MM.1S (cell line): ENCODE measurements around the gene REG3A.

Source experiments
- DNase-seq: peaks from one replicate; pipeline ENCODE4 v3.0.0-alpha.2; 2015
- H2AFZ ChIP-seq: fragments of 300-600 bp; sonication (generic); 2 replicates; pipeline ENCODE4 v1.6.0; 2016; ENCODE audit warnings: antibody characterized with exemption, low read length
- H3F3A ChIP-seq: fragments of 300-600 bp; sonication (generic); 2 replicates; pipeline ENCODE4 v1.6.1; 2016; ENCODE audit warnings: mild to moderate bottlenecking, antibody characterized with exemption, low read length, moderate library complexity, mixed read lengths; ENCODE audit not compliant: insufficient read depth
- H3K27ac ChIP-seq: fragments of 300-600 bp; sonication (generic); 2 replicates; pipeline ENCODE4 v1.5.1; 2016; ENCODE audit warnings: mild to moderate bottlenecking, low read length
- H3K27me3 ChIP-seq: fragments of 300-600 bp; sonication (generic); replicated peaks from 2 replicates; pipeline ENCODE4 v1.6.0; 2016; ENCODE audit warnings: low read length; ENCODE audit not compliant: insufficient read depth
- H3K36me3 ChIP-seq: fragments of 300-600 bp; sonication (generic); replicated peaks from 2 replicates; pipeline ENCODE4 v1.6.1; 2016; ENCODE audit warnings: mild to moderate bottlenecking, low read length, mixed read lengths; ENCODE audit not compliant: insufficient read depth
- H3K4me1 ChIP-seq: fragments of 300-600 bp; sonication (generic); 2 replicates; pipeline ENCODE4 v1.6.1; 2016; ENCODE audit warnings: low read length, mixed read lengths
- H3K4me2 ChIP-seq: fragments of 300-600 bp; sonication (generic); 2 replicates; pipeline ENCODE4 v1.6.0; 2016; ENCODE audit warnings: low read depth, low read length
- H3K4me3 ChIP-seq: fragments of 300-600 bp; sonication (generic); 2 replicates; pipeline ENCODE4 v1.5.1; 2016; ENCODE audit warnings: low read length, mixed read lengths
- H3K79me2 ChIP-seq: fragments of 300-600 bp; sonication (generic); 2 replicates; pipeline ENCODE4 v1.6.1; 2016; ENCODE audit warnings: mixed run types, low read length, mixed read lengths
- H3K9ac ChIP-seq: fragments of 300-600 bp; sonication (generic); 2 replicates; pipeline ENCODE4 v1.6.1; 2016; ENCODE audit warnings: low read length, mixed read lengths
- H3K9me2 ChIP-seq: fragments of 300-600 bp; sonication (generic); replicated peaks from 2 replicates; pipeline ENCODE4 v1.6.1; 2016; ENCODE audit warnings: mild to moderate bottlenecking, low read length, mixed read lengths; ENCODE audit not compliant: insufficient read depth
- H3K9me3 ChIP-seq: fragments of 300-600 bp; sonication (generic); replicated peaks from 2 replicates; pipeline ENCODE4 v1.6.1; 2016; ENCODE audit warnings: mild to moderate bottlenecking, low read length, mixed read lengths; ENCODE audit not compliant: insufficient read depth
- H4K20me1 ChIP-seq: fragments of 300-600 bp; sonication (generic); 2 replicates; pipeline ENCODE4 v1.6.1; 2016; ENCODE audit warnings: mild to moderate bottlenecking, low read length, moderate library complexity, mixed read lengths; ENCODE audit not compliant: insufficient read depth
- CTCF ChIP-seq: fragments of 300-600 bp; sonication (generic); IDR thresholded peaks from 2 replicates; pipeline ENCODE4 v1.5.1; 2016; ENCODE audit warnings: antibody characterized with exemption, low read length, mixed read lengths
- EZH2 ChIP-seq: fragments of 300-600 bp; sonication (generic); optimal IDR thresholded peaks from 2 replicates; pipeline ENCODE3; 2017; ENCODE audit warnings: low read depth, mild to moderate bottlenecking, antibody characterized with exemption, low read length, mixed read lengths
- EZH2phosphoT487 ChIP-seq: fragments of 300-600 bp; sonication (generic); IDR thresholded peaks from 2 replicates; pipeline ENCODE4 v1.6.1; 2018; ENCODE audit warnings: antibody characterized with exemption, low read length

The REG3A gene

GRCh38 chr2:79138385-79138784 is 21.2 kb downstream of the REG3A start:
- H3K4me1 ChIP-seq = no peaks in the 10 kb centered on the region
- no peaks in the 10 kb centered on the region for H3K27me3 ChIP-seq
- no peaks in the 10 kb centered on the region for H4K20me1 ChIP-seq
- H3K9ac ChIP-seq = no peak overlapping the region
- no peaks in the 10 kb centered on the region for H3K9me3 ChIP-seq
- no peak overlapping the region for H3K27ac ChIP-seq
- H3K9me2 ChIP-seq = no peaks in the 10 kb centered on the region
- no peak for DNase-seq
- TF ChIP-seq CTCF (no peak), EZH2 (no peak), EZH2phosphoT487 (no peak)
- H3K36me3 ChIP-seq = no peaks in the 10 kb centered on the region
- H3F3A ChIP-seq = no peaks in the 10 kb centered on the region
- H3K79me2 ChIP-seq = no peaks in the 10 kb centered on the region
- H3K4me2 ChIP-seq = no peak overlapping the region
- H2AFZ ChIP-seq = no peak overlapping the region
- no peak overlapping the region for H3K4me3 ChIP-seq

- Histone ChIP-seq H2AFZ (no peak overlapping the region), H3K79me2 (no peaks in the 10 kb centered on the region), H3K4me1 (no peaks in the 10 kb centered on the region), H3K9me3 (no peaks in the 10 kb centered on the region), H3K9ac (no peak overlapping the region), H3K4me3 (no peak overlapping the region), H3K27me3 (no peaks in the 10 kb centered on the region), H3F3A (no peaks in the 10 kb centered on the region), H3K4me2 (no peak overlapping the region), H4K20me1 (no peaks in the 10 kb centered on the region), H3K27ac (no peak overlapping the region), H3K36me3 (no peaks in the 10 kb centered on the region), H3K9me2 (no peaks in the 10 kb centered on the region)
- DNase-seq = no peak
- TF ChIP-seq EZH2 (no peak), CTCF (no peak), EZH2phosphoT487 (no peak)
These were observed 27.9 kb downstream of the REG3A start for GRCh38 chr2:79131687-79132086.

GRCh38 chr2:79129804-79130203 is 29.7 kb downstream of the REG3A start:
- Histone ChIP-seq H3K4me3 (no peak overlapping the region), H3K9me2 (no peaks in the 10 kb centered on the region), H3K4me1 (no peaks in the 10 kb centered on the region), H2AFZ (no peak overlapping the region), H3F3A (no peaks in the 10 kb centered on the region), H3K27ac (no peak overlapping the region), H3K9ac (no peak overlapping the region), H3K4me2 (no peak overlapping the region), H3K27me3 (no peaks in the 10 kb centered on the region), H3K36me3 (no peaks in the 10 kb centered on the region), H3K9me3 (no peaks in the 10 kb centered on the region), H3K79me2 (no peaks in the 10 kb centered on the region), H4K20me1 (no peaks in the 10 kb centered on the region)
- TF ChIP-seq EZH2 (no peak), EZH2phosphoT487 (no peak), CTCF (no peak)
- DNase-seq = no peak
